ENCODE measurements around the gene CRYL1. TPM values are rescaled to one million over a fixed set of nuclear protein-coding genes. Genes with fewer than 3 reads are reported as not detected.

CRYL1 gene
- total RNA-seq, 4 donors from 2014 or later = 75.0 to 188 (median 145) TPM

DNA sequence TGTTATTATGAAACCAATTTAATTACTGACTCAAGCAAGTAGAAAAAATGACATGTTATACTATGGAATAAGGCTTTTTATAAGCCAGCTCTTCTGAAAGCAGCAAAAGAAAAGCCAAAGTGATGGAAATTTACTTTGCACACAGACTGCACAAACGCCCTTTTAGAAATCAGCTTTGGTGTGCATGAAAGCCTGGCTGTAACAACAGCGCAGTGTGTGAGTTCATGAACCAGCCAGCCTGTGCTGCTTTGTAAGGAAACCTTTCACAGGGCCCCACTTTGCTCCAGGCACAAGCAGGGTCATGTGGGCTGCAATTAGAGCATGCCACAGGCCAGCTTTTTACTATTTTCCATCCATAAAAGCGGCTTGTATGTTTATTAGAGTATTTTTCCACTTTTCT, 27.7 kb upstream of the CRYL1 start:
- Histone ChIP-seq H3K4me3 (no peak overlapping the region), H3K27ac (no peak overlapping the region), H3K27me3 (no peaks in the 10 kb centered on the region), H3K36me3 (no peaks in the 10 kb centered on the region), H3K4me1 (peaks cover 0 to 11% (median 0%) of the 10 kb centered on the region in 4 donors), H3K9me3 (no peaks in the 10 kb centered on the region)
- intact Hi-C loops (cut with DNase I; ENCODE audit: low total_unique reads) = no loop called here
- no peak for DNase-seq
- TF ChIP-seq POLR2AphosphoS5 (IDR thresholded peaks at IDR 0.05) (no peak), POLR2A (IDR thresholded peaks at IDR 0.05) (no peak), EP300 (IDR thresholded peaks at IDR 0.05; ENCODE audit: low read depth) (no peak)
- TF ChIP-seq, protein P1, sequence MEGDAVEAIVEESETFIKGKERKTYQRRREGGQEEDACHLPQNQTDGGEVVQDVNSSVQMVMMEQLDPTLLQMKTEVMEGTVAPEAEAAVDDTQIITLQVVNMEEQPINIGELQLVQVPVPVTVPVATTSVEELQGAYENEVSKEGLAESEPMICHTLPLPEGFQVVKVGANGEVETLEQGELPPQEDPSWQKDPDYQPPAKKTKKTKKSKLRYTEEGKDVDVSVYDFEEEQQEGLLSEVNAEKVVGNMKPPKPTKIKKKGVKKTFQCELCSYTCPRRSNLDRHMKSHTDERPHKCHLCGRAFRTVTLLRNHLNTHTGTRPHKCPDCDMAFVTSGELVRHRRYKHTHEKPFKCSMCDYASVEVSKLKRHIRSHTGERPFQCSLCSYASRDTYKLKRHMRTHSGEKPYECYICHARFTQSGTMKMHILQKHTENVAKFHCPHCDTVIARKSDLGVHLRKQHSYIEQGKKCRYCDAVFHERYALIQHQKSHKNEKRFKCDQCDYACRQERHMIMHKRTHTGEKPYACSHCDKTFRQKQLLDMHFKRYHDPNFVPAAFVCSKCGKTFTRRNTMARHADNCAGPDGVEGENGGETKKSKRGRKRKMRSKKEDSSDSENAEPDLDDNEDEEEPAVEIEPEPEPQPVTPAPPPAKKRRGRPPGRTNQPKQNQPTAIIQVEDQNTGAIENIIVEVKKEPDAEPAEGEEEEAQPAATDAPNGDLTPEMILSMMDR (IDR thresholded peaks at IDR 0.05) = no peak
- 60 to 65% methylated on average over 3 of the region's 3 CpGs for WGBS, 2 donors (ENCODE audit: low coverage in 1 of 2)
- in situ Hi-C loops (cut with MboI; ENCODE audit: low pct_ligation_motif_present in 1 of 4, low pct_unique_long_range_greater_than_20kb in 1 of 4, low sequenced_read_pairs in 3 of 4) = no loop called here

- DNase-seq = no peak
- intact Hi-C loops (cut with DNase I; ENCODE audit: low total_unique reads) (no loop called here), in situ Hi-C loops (cut with MboI; ENCODE audit: low pct_ligation_motif_present in 1 of 4, low pct_unique_long_range_greater_than_20kb in 1 of 4, low sequenced_read_pairs in 3 of 4) (no loop called here)
- no peaks in the 10 kb centered on the region for H3K36me3 ChIP-seq
- H3K4me3 ChIP-seq = no peak overlapping the region
- H3K4me1 ChIP-seq = peaks cover 4 to 27% (median 14%) of the 10 kb centered on the region in 4 donors
- TF ChIP-seq EP300 (IDR thresholded peaks at IDR 0.05; ENCODE audit: low read depth) (no peak), POLR2AphosphoS5 (IDR thresholded peaks at IDR 0.05) (no peak), POLR2A (IDR thresholded peaks at IDR 0.05) (no peak)
- TF ChIP-seq, protein P1 (IDR thresholded peaks at IDR 0.05) = no peak
- no peaks in the 10 kb centered on the region for H3K9me3 ChIP-seq
- no peaks in the 10 kb centered on the region for H3K27me3 ChIP-seq
- H3K27ac ChIP-seq = no peak overlapping the region
- 58 to 66% methylated on average over 5 of the region's 5 CpGs for WGBS, 2 donors (ENCODE audit: low coverage in 1 of 2)
Measured at GRCh38 chr13:20550799-20551198, 25.1 kb upstream of the CRYL1 start.

- DNase-seq = peak; percentile 69
- Histone ChIP-seq H3K4me3 (no peak overlapping the region), H3K4me1 (peaks cover 4 to 47% (median 18%) of the 10 kb centered on the region in 4 donors), H3K27ac (peak overlapping the region; percentile 74 to 77 (median 76)), H3K36me3 (no peaks in the 10 kb centered on the region), H3K27me3 (no peaks in the 10 kb centered on the region), H3K9me3 (no peaks in the 10 kb centered on the region)
- intact Hi-C loops (cut with DNase I; ENCODE audit: low total_unique reads) (no loop called here), in situ Hi-C loops (cut with MboI; ENCODE audit: low pct_ligation_motif_present in 1 of 4, low pct_unique_long_range_greater_than_20kb in 1 of 4, low sequenced_read_pairs in 3 of 4) (no loop called here)
- 59% methylated on average over 4 of the region's 4 CpGs; no CpG with 5 or more reads in 1 of the 2 donors for WGBS, 2 donors (ENCODE audit: low coverage in 1 of 2)
- no peak for TF ChIP-seq POLR2A (IDR thresholded peaks at IDR 0.05)
- TF ChIP-seq POLR2AphosphoS5 (IDR thresholded peaks at IDR 0.05) = peak in 1 of 3 donors; percentile 53
Measured at GRCh38 chr13:20547479-20547908, 21.8 kb upstream of the CRYL1 start.

- TF ChIP-seq POLR2AphosphoS5 (IDR thresholded peaks at IDR 0.05) (peak in 1 of 3 donors; percentile 9), EP300 (IDR thresholded peaks at IDR 0.05; ENCODE audit: low read depth) (no peak), POLR2A (IDR thresholded peaks at IDR 0.05) (no peak)
- TF ChIP-seq, protein P1 (IDR thresholded peaks at IDR 0.05) = no peak
- H3K27ac ChIP-seq = peak overlapping the region; percentile 74 to 77 (median 76)
- no peaks in the 10 kb centered on the region for H3K9me3 ChIP-seq
- DNase-seq = no peak
- in situ Hi-C loops (cut with MboI; ENCODE audit: low pct_ligation_motif_present in 1 of 4, low pct_unique_long_range_greater_than_20kb in 1 of 4, low sequenced_read_pairs in 3 of 4) (no loop called here), intact Hi-C loops (cut with DNase I; ENCODE audit: low total_unique reads) (no loop called here)
- H3K36me3 ChIP-seq = no peaks in the 10 kb centered on the region
- H3K4me3 ChIP-seq = no peak overlapping the region
- no peaks in the 10 kb centered on the region for H3K27me3 ChIP-seq
- 10 to 59% methylated on average over 1 of the region's 1 CpG for WGBS, 2 donors (ENCODE audit: low coverage in 1 of 2)
- peaks cover 4 to 47% (median 18%) of the 10 kb centered on the region in 4 donors for H3K4me1 ChIP-seq
Measured at GRCh38 chr13:20546556-20546955, 20.9 kb upstream of the CRYL1 start.

All from transverse colon (tissue), 4 donors.